ENCODE data around the gene KSR1. TPM values are rescaled to one million over a fixed set of nuclear protein-coding genes. Genes with fewer than 3 reads are reported as not detected.

KSR1 gene
- polyA plus RNA-seq, 1 experiment = 28.2 TPM

- Histone ChIP-seq H3K4me3 (ENCODE audit: low read depth, low read length) (no peak overlapping the region), H3K9me3 (ENCODE audit: control insufficient read depth, insufficient read depth, low read length) (no peaks in the 10 kb centered on the region), H3K27ac (ENCODE audit: low read depth, low read length) (no peak overlapping the region), H3K27me3 (ENCODE audit: control insufficient read depth, insufficient read depth, low read length) (no peaks in the 10 kb centered on the region)
- no peak for DNase-seq (ENCODE audit: low read depth, low spot score)
- TF ChIP-seq, protein P1, sequence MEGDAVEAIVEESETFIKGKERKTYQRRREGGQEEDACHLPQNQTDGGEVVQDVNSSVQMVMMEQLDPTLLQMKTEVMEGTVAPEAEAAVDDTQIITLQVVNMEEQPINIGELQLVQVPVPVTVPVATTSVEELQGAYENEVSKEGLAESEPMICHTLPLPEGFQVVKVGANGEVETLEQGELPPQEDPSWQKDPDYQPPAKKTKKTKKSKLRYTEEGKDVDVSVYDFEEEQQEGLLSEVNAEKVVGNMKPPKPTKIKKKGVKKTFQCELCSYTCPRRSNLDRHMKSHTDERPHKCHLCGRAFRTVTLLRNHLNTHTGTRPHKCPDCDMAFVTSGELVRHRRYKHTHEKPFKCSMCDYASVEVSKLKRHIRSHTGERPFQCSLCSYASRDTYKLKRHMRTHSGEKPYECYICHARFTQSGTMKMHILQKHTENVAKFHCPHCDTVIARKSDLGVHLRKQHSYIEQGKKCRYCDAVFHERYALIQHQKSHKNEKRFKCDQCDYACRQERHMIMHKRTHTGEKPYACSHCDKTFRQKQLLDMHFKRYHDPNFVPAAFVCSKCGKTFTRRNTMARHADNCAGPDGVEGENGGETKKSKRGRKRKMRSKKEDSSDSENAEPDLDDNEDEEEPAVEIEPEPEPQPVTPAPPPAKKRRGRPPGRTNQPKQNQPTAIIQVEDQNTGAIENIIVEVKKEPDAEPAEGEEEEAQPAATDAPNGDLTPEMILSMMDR (IDR thresholded peaks at IDR 0.05; ENCODE audit: low read depth, low read length) = no peak
- CTCF ChIA-PET = interaction anchor here (0.8 to 1.1 kb wide), 2 partner anchors 12 to 26 kb away, joined by 3 read pairs; no protein-coding TSS in a partner anchor
- POLR2A ChIA-PET = interaction anchor here (1.3 kb wide), 1 partner anchor 12 kb away, joined by 4 read pairs; no protein-coding TSS in a partner anchor
Observed at GRCh38 chr17:27545562-27546229, 89.4 kb downstream of the KSR1 start.

DNA sequence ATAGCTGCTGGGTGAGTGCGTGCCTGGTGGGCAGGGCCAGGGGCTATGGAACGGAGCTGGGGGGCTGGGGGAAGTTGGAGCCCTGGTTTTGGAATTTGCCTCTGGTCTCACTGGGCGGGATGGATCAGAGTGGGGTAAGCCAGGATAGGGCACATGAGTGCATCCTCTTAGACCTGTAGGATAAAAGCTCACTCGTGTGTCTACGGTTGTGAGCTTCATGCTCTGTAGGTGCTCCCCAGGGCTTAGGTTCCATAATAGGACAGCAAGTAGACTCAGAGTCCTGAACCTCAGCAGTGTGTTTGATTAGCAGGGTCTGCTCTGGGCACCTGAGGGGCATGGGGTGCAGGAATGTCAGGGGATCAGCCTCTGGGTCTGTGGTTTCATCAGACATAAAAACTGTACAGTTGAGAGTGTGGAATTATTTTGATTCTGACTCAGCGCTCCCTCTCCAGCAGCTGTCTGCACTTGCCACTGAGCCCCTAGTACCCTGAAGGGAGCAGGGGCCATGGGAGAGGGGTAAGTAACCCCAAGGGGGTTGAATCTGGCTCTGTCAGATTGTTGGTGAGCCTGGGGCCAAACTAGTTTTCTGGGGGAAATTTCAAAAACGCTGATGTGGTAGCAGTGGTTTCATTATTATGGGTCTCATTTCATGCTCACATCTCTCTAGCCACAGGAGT lies 90.5 kb downstream of the KSR1 start:
- Histone ChIP-seq H3K4me3 (ENCODE audit: low read depth, low read length) (no peak overlapping the region), H3K9me3 (ENCODE audit: control insufficient read depth, insufficient read depth, low read length) (no peaks in the 10 kb centered on the region), H3K27me3 (ENCODE audit: control insufficient read depth, insufficient read depth, low read length) (no peaks in the 10 kb centered on the region), H3K27ac (ENCODE audit: low read depth, low read length) (no peak overlapping the region)
- ChIA-PET CTCF (interaction anchor here (0.7 to 1.1 kb wide), 3 partner anchors 9 to 14 kb away, joined by 3 read pairs; no protein-coding TSS in a partner anchor), POLR2A (interaction anchor here (1.0 to 1.3 kb wide), 2 partner anchors 13 to 89 kb away, joined by 4 to 5 read pairs; no protein-coding TSS in a partner anchor)
- TF ChIP-seq, protein P1 (IDR thresholded peaks at IDR 0.05; ENCODE audit: low read depth, low read length) = no peak
- DNase-seq (ENCODE audit: low read depth, low spot score) = no peak

- DNase-seq (ENCODE audit: low read depth, low spot score) = no peak
- Histone ChIP-seq H3K27me3 (ENCODE audit: control insufficient read depth, insufficient read depth, low read length) (no peaks in the 10 kb centered on the region), H3K4me3 (ENCODE audit: low read depth, low read length) (no peak overlapping the region), H3K27ac (ENCODE audit: low read depth, low read length) (no peak overlapping the region), H3K9me3 (ENCODE audit: control insufficient read depth, insufficient read depth, low read length) (no peaks in the 10 kb centered on the region)
- ChIA-PET CTCF (no interaction called here), POLR2A (interaction anchor here (1.0 to 1.3 kb wide), 2 partner anchors 13 to 90 kb away, joined by 4 to 5 read pairs; no protein-coding TSS in a partner anchor)
- TF ChIP-seq, protein P1 (IDR thresholded peaks at IDR 0.05; ENCODE audit: low read depth, low read length) = no peak
Observed at GRCh38 chr17:27547301-27547683, 91.0 kb downstream of the KSR1 start.

DNA sequence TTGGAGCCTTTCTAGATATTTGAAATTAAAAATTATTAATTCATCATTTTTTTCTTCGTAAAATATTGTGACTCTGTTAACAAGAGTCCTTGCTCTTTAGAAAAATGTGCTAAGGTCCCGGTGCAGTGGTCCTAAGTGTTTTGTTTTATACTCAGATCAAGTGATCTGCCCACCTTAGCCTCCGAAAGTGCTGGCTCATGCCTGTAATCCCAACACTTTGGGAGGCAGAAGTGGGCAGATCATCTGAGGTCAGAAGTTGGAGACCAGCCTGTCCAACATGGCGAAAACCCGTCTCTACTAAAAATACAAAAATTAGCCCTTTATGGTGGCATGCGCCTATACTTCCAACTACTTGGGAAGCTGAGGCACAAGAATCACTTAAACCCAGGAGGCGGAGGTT lies 92.1 kb downstream of the KSR1 start:
- no peak for DNase-seq (ENCODE audit: low read depth, low spot score)
- no peaks in the 10 kb centered on the region for H3K27me3 ChIP-seq (ENCODE audit: control insufficient read depth, insufficient read depth, low read length)
- ChIA-PET POLR2A (no interaction called here), CTCF (no interaction called here)
- no peak overlapping the region for H3K27ac ChIP-seq (ENCODE audit: low read depth, low read length)
- no peak overlapping the region for H3K4me3 ChIP-seq (ENCODE audit: low read depth, low read length)
- no peaks in the 10 kb centered on the region for H3K9me3 ChIP-seq (ENCODE audit: control insufficient read depth, insufficient read depth, low read length)
- TF ChIP-seq, protein P1 (IDR thresholded peaks at IDR 0.05; ENCODE audit: low read depth, low read length) = no peak

Measured in AG04450 (cell line).